ENCODE data around the gene USF2. TPM values are rescaled to one million over a fixed set of nuclear protein-coding genes. Genes with fewer than 3 reads are reported as not detected.

The USF2 gene
- total and polyA plus RNA-seq, 7 experiments from 2014 or later: 6.8 to 256 (median 218) TPM

- H3K27ac Mint-ChIP-seq: peak overlapping the region in 7 of 9 donors; percentile 21 to 74 (median 60)
- H3K27me3 ChIP-seq (ENCODE audit: control insufficient read depth in 2 of 2, insufficient read depth in 2 of 2, low read length in 2 of 2): no peaks in the 10 kb centered on the region
- peaks cover 6 to 9% of the 10 kb centered on the region in 2 donors for H3K4me1 ChIP-seq (ENCODE audit: control insufficient read depth in 2 of 2, insufficient read depth in 2 of 2, low read length in 2 of 2)
- H3K27me3 Mint-ChIP-seq: no peaks in the 10 kb centered on the region
- H3K4me1 Mint-ChIP-seq: peaks cover 25 to 40% (median 27%) of the 10 kb centered on the region in 7 donors
- H3K36me3 ChIP-seq (ENCODE audit: control insufficient read depth in 2 of 3, insufficient read depth in 3 of 3, low read length in 3 of 3): peaks cover 9 to 62% (median 12%) of the 10 kb centered on the region in 3 experiments
- no peak overlapping the region for H3K4me3 ChIP-seq (ENCODE audit: low read length)
- DNase-seq (no peak), ATAC-seq (no peak)
- H3K36me3 Mint-ChIP-seq: peaks cover 0 to 33% (median 20%) of the 10 kb centered on the region in 5 donors
- no peak overlapping the region for H3K27ac ChIP-seq (ENCODE audit: low read depth, low read length)
- intact Hi-C loops (cut with micrococcal nuclease): no loop called here
- no peaks in the 10 kb centered on the region for H3K9me3 Mint-ChIP-seq
- H3K9me3 ChIP-seq (ENCODE audit: control insufficient read depth in 2 of 3, low read length in 3 of 3): no peaks in the 10 kb centered on the region
- ChIA-PET CTCF (no interaction called here), POLR2A (no interaction called here)
- H3K4me3 Mint-ChIP-seq: peak overlapping the region in 6 of 10 donors; percentile 11 to 93 (median 37)
Measured at GRCh38 chr19:35271546-35271945, 2.8 kb downstream of the USF2 start.

DNA sequence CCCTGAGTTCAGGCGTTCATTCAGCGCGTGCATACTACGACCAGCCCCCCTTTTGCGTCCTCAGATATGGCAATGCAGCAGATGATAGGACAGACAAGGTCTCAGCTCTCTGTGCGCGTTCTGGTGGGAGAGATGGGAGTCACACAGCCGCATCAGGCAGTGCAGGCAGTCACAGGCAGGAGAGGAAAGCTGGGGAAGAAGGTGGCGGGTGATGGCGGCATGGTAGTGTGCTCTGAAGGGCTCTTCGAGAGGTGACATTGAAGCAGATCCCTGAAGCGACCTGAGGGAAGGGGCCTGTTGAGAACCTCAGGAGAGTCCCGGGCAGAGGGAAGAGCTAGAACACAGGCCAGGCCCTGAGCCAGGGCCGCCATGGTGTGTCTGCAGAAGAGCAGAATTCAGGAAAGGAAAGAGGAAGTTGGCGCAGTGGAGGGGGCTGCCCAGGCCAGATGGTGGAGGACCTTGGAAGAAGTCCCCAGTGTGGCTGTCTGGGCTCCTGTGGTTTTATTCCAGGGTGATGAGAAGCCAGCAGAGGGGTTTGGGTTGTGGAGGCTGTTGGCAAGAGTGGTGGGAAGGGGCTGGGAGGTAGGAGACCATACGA, 3.5 kb downstream of the USF2 start:
- Mint-ChIP-seq H3K27me3 (no peaks in the 10 kb centered on the region), H3K4me3 (peak overlapping the region in 4 of 10 donors; percentile 11 to 75 (median 38)), H3K36me3 (peaks cover 4 to 33% (median 20%) of the 10 kb centered on the region in 5 donors), H3K9me3 (no peaks in the 10 kb centered on the region), H3K27ac (peak overlapping the region in 5 of 9 donors; percentile 32 to 65 (median 51)), H3K4me1 (peaks cover 23 to 39% (median 27%) of the 10 kb centered on the region in 7 donors)
- H3K36me3 ChIP-seq (ENCODE audit: control insufficient read depth in 2 of 3, insufficient read depth in 3 of 3, low read length in 3 of 3): peaks cover 9 to 69% (median 12%) of the 10 kb centered on the region in 3 experiments
- H3K9me3 ChIP-seq (ENCODE audit: control insufficient read depth in 2 of 3, low read length in 3 of 3): no peaks in the 10 kb centered on the region
- CTCF ChIA-PET: no interaction called here
- H3K27me3 ChIP-seq (ENCODE audit: control insufficient read depth in 2 of 2, insufficient read depth in 2 of 2, low read length in 2 of 2): no peaks in the 10 kb centered on the region
- H3K4me1 ChIP-seq (ENCODE audit: control insufficient read depth in 2 of 2, insufficient read depth in 2 of 2, low read length in 2 of 2): peaks cover 6% of the 10 kb centered on the region in 2 donors
- no peak for ATAC-seq
- POLR2A ChIA-PET: interaction anchor here (1.4 kb wide), 1 partner anchor 15 kb away, joined by 3 read pairs; no protein-coding TSS in a partner anchor
- no peak overlapping the region for H3K4me3 ChIP-seq (ENCODE audit: low read length)
- no peak for DNase-seq
- H3K27ac ChIP-seq (ENCODE audit: low read depth, low read length): no peak overlapping the region
- intact Hi-C loops (cut with micrococcal nuclease): no loop called here

DNA sequence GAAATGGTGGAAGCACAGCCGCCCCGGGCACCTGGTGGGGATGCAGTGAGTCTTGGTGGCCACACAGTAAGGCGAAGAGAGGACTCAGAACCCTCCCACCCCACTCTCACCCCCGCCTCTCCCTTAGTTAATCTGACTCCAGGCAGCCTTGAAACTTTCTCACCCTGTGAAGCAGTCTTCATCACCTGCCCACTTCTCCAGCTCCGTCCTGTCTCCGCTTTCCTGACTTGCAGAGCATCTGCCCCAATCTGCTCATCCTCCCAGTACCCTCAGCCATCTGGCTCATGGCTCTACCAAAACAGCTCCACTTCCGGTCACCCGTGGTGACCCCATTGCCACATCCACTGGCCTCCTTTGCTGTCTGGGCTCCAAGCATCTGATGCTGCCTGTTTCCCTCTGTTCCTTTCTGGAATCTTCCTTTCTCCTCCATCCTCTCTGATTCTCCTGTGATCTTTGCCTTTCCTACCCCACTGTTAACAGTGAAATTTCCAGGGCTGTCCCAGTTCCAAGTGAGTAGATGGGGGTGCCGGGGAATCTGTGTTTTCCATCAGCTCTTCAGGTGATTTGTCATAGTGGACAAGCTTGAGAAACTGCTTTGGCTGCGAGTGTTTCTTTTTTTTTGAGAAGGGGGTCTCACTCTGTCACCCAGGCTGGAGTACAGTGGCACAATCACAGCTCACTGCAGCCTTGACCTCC, 4.3 kb downstream of the USF2 start:
- POLR2A ChIA-PET: interaction anchor here (0.9 to 1.4 kb wide), 2 partner anchors 16 to 130 kb away, joined by 3 to 4 read pairs; partner anchors contain the start of gene FXYD7
- H3K36me3 Mint-ChIP-seq: peaks cover 4 to 33% (median 20%) of the 10 kb centered on the region in 5 donors

GRCh38 chr19:35273686-35274259, 5.0 kb downstream of the USF2 start:
- intact Hi-C loops (cut with micrococcal nuclease): no loop called here
- ChIA-PET POLR2A (interaction anchor here (0.6 to 1.5 kb wide), 2 partner anchors 12 to 226 kb away, joined by 3 to 5 read pairs; no protein-coding TSS in a partner anchor), CTCF (no interaction called here)
- H3K27ac Mint-ChIP-seq: peak overlapping the region in 7 of 9 donors; percentile 21 to 73 (median 52)
- H3K4me3 ChIP-seq (ENCODE audit: low read length): no peak overlapping the region
- no peaks in the 10 kb centered on the region for H3K27me3 Mint-ChIP-seq
- H3K27ac ChIP-seq (ENCODE audit: low read depth, low read length): no peak overlapping the region
- ATAC-seq (no peak), DNase-seq (no peak)
- H3K9me3 ChIP-seq (ENCODE audit: control insufficient read depth in 2 of 3, low read length in 3 of 3): no peaks in the 10 kb centered on the region
- H3K9me3 Mint-ChIP-seq: no peaks in the 10 kb centered on the region
- H3K4me1 ChIP-seq (ENCODE audit: control insufficient read depth in 2 of 2, insufficient read depth in 2 of 2, low read length in 2 of 2): peaks cover 6% of the 10 kb centered on the region in 2 donors
- no peaks in the 10 kb centered on the region for H3K27me3 ChIP-seq (ENCODE audit: control insufficient read depth in 2 of 2, insufficient read depth in 2 of 2, low read length in 2 of 2)
- no peak overlapping the region for H3K4me3 Mint-ChIP-seq
- peaks cover 19 to 35% (median 26%) of the 10 kb centered on the region in 7 donors for H3K4me1 Mint-ChIP-seq
- H3K36me3 Mint-ChIP-seq: peaks cover 4 to 33% (median 20%) of the 10 kb centered on the region in 5 donors
- peaks cover 9 to 83% (median 12%) of the 10 kb centered on the region in 3 experiments for H3K36me3 ChIP-seq (ENCODE audit: control insufficient read depth in 2 of 3, insufficient read depth in 3 of 3, low read length in 3 of 3)

More for the DNA sequence above, 4.3 kb downstream of the USF2 start:
- ATAC-seq: no peak
- H3K27me3 ChIP-seq (ENCODE audit: control insufficient read depth in 2 of 2, insufficient read depth in 2 of 2, low read length in 2 of 2): no peaks in the 10 kb centered on the region
- H3K27ac ChIP-seq (ENCODE audit: low read depth, low read length): no peak overlapping the region
- Mint-ChIP-seq H3K27ac (peak overlapping the region in 7 of 9 donors; percentile 2 to 73 (median 52)), H3K4me3 (peak overlapping the region in 4 of 10 donors; percentile 30 to 84 (median 38)), H3K27me3 (no peaks in the 10 kb centered on the region), H3K9me3 (no peaks in the 10 kb centered on the region), H3K4me1 (peaks cover 19 to 35% (median 26%) of the 10 kb centered on the region in 7 donors)
- peaks cover 9 to 76% (median 12%) of the 10 kb centered on the region in 3 experiments for H3K36me3 ChIP-seq (ENCODE audit: control insufficient read depth in 2 of 3, insufficient read depth in 3 of 3, low read length in 3 of 3)
- intact Hi-C loops (cut with micrococcal nuclease): no loop called here
- CTCF ChIA-PET: no interaction called here
- peaks cover 6% of the 10 kb centered on the region in 2 donors for H3K4me1 ChIP-seq (ENCODE audit: control insufficient read depth in 2 of 2, insufficient read depth in 2 of 2, low read length in 2 of 2)
- H3K9me3 ChIP-seq (ENCODE audit: control insufficient read depth in 2 of 3, low read length in 3 of 3): no peaks in the 10 kb centered on the region
- DNase-seq: no peak
- H3K4me3 ChIP-seq (ENCODE audit: low read length): no peak overlapping the region

DNA sequence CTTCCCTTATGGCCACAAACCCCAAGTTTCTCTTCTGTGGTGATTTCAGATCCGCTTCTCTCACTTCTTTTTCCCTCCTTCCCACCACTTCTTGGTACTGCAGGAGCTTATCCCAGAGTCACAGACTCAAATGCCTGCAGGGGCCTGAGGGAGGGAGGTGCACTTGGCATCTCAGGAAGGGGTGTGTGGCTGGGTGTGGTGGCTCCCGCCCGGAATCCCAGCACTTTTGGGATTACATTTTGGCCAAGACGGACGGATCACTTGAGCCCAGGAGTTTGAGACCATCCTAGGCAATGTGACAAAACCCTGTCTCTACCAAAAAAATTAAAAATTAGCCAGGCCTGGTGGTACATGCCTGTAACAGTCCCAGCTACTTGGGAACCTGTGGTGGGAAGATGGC, 5.6 kb downstream of the USF2 start:
- no peak overlapping the region for H3K4me3 Mint-ChIP-seq
- no peaks in the 10 kb centered on the region for H3K27me3 Mint-ChIP-seq
- Histone ChIP-seq H3K4me1 (ENCODE audit: control insufficient read depth in 2 of 2, insufficient read depth in 2 of 2, low read length in 2 of 2) (peaks cover 6% of the 10 kb centered on the region in 2 donors), H3K27ac (ENCODE audit: low read depth, low read length) (no peak overlapping the region), H3K9me3 (ENCODE audit: control insufficient read depth in 2 of 3, low read length in 3 of 3) (no peaks in the 10 kb centered on the region), H3K36me3 (ENCODE audit: control insufficient read depth in 2 of 3, insufficient read depth in 3 of 3, low read length in 3 of 3) (peaks cover 9 to 89% (median 12%) of the 10 kb centered on the region in 3 experiments), H3K4me3 (ENCODE audit: low read length) (no peak overlapping the region), H3K27me3 (ENCODE audit: control insufficient read depth in 2 of 2, insufficient read depth in 2 of 2, low read length in 2 of 2) (no peaks in the 10 kb centered on the region)
- H3K9me3 Mint-ChIP-seq: no peaks in the 10 kb centered on the region
- intact Hi-C loops (cut with micrococcal nuclease): no loop called here
- ChIA-PET CTCF (no interaction called here), POLR2A (interaction anchor here (0.6 to 1.5 kb wide), 3 partner anchors 11 to 226 kb away, joined by 3 to 5 read pairs (median 3); no protein-coding TSS in a partner anchor)
- peaks cover 19 to 35% (median 26%) of the 10 kb centered on the region in 7 donors for H3K4me1 Mint-ChIP-seq
- ATAC-seq (no peak), DNase-seq (no peak)
- peak overlapping the region in 4 of 9 donors; percentile 27 to 73 (median 58) for H3K27ac Mint-ChIP-seq
- peaks cover 4 to 33% (median 20%) of the 10 kb centered on the region in 5 donors for H3K36me3 Mint-ChIP-seq

GRCh38 chr19:35276706-35277281, 8.0 kb downstream of the USF2 start:
- POLR2A ChIA-PET: interaction anchor here (0.6 kb wide), 1 partner anchor 751 kb away, joined by 4 read pairs; no protein-coding TSS in a partner anchor
- no peak overlapping the region for H3K4me3 Mint-ChIP-seq
- no peaks in the 10 kb centered on the region for H3K9me3 ChIP-seq (ENCODE audit: control insufficient read depth in 2 of 3, low read length in 3 of 3)
- H3K4me1 Mint-ChIP-seq: peaks cover 10 to 27% (median 18%) of the 10 kb centered on the region in 7 donors
- peak overlapping the region in 3 of 9 donors; percentile 28 to 52 (median 50) for H3K27ac Mint-ChIP-seq
- H3K9me3 Mint-ChIP-seq: no peaks in the 10 kb centered on the region
- H3K36me3 Mint-ChIP-seq: peaks cover 4 to 22% (median 13%) of the 10 kb centered on the region in 5 donors
- ATAC-seq: no peak
- DNase-seq: no peak
- H3K27me3 ChIP-seq (ENCODE audit: control insufficient read depth in 2 of 2, insufficient read depth in 2 of 2, low read length in 2 of 2): no peaks in the 10 kb centered on the region
- intact Hi-C loops (cut with micrococcal nuclease): no loop called here
- CTCF ChIA-PET: interaction anchor here (0.7 kb wide), 1 partner anchor 25 kb away, joined by 4 read pairs; no protein-coding TSS in a partner anchor
- H3K4me1 ChIP-seq (ENCODE audit: control insufficient read depth in 2 of 2, insufficient read depth in 2 of 2, low read length in 2 of 2): no peaks in the 10 kb centered on the region
- H3K27ac ChIP-seq (ENCODE audit: low read depth, low read length): no peak overlapping the region
- H3K36me3 ChIP-seq (ENCODE audit: control insufficient read depth in 2 of 3, insufficient read depth in 3 of 3, low read length in 3 of 3): peaks cover 0 to 74% (median 3%) of the 10 kb centered on the region in 3 experiments
- no peak overlapping the region for H3K4me3 ChIP-seq (ENCODE audit: low read length)
- H3K27me3 Mint-ChIP-seq: peaks cover 0 to 4% (median 0%) of the 10 kb centered on the region in 5 donors

All from naive thymus-derived CD4-positive, alpha-beta T cell (primary cell).